CD4-positive, alpha-beta memory T cell (primary cell): ENCODE results near the gene AFAP1. TPM values are rescaled to one million over a fixed set of nuclear protein-coding genes. Genes with fewer than 3 reads are reported as not detected.
A peak's percentile ranks its signal among the peaks of the same experiment; 100 is the strongest.

Experiments
- CTCF ChIA-PET: fragments of 350-600 bp; sonication (Branson Sonifier 250); formaldehyde crosslinking; loops from one replicate; lab custom pipeline; 2021; ENCODE audit warnings: inconsistent platforms; ENCODE audit not compliant: partially characterized antibody; lab: Charles Lee
- POLR2A ChIA-PET: fragments of 350-600 bp; sonication (Branson Sonifier 250); formaldehyde crosslinking; loops from one replicate; lab custom pipeline; 2021; ENCODE audit not compliant: partially characterized antibody; lab: Charles Lee
- DNase-seq, 5 donors: peaks; one replicate each; pipeline versions ENCODE4 v3.0.0 to v3.0.0-alpha.2; 2020 to 2022; ENCODE audit warnings: mixed read lengths in 1 of 5
- H3K27ac ChIP-seq: one replicate; pipeline ENCODE4 v1.7.0; 2013; ENCODE audit warnings: low read depth, low read length
- H3K27me3 ChIP-seq: 2 replicates; pipeline ENCODE4 v1.7.0; 2013; ENCODE audit warnings: mild to moderate bottlenecking, low read length, moderate library complexity; ENCODE audit not compliant: insufficient read depth
- H3K36me3 ChIP-seq: 2 replicates; pipeline ENCODE4 v1.7.0; 2013; ENCODE audit warnings: mild to moderate bottlenecking, low read length, moderate library complexity; ENCODE audit not compliant: insufficient read depth
- H3K4me1 ChIP-seq: 2 replicates; pipeline ENCODE4 v1.7.0; 2013; ENCODE audit warnings: mild to moderate bottlenecking, low read length, moderate library complexity; ENCODE audit not compliant: insufficient read depth
- H3K4me3 ChIP-seq, 2 donors: one replicate each; pipeline ENCODE4 v1.7.0; 2013; ENCODE audit warnings: low read length in 2 of 2, mild to moderate bottlenecking in 1 of 2
- H3K9me3 ChIP-seq, 2 donors: one replicate each; pipeline ENCODE4 v1.7.0; 2013; ENCODE audit warnings: low read length in 2 of 2, control low read depth in 1 of 2; ENCODE audit not compliant: control insufficient read depth in 1 of 2
- H3K27ac Mint-ChIP-seq, 7 donors: one replicate each; pipeline ENCODE4 v1.8.0; 2020 to 2021; ENCODE audit warnings: mixed read lengths in 7 of 7, mild to moderate bottlenecking in 6 of 7, inconsistent platforms in 3 of 7, moderate library complexity in 3 of 7
- H3K27me3 Mint-ChIP-seq, 2 donors: one replicate each; pipeline ENCODE4 v1.8.0; 2020 to 2021; ENCODE audit warnings: mixed read lengths in 2 of 2
- H3K36me3 Mint-ChIP-seq, 2 donors: one replicate each; pipeline ENCODE4 v1.8.0; 2020 to 2021; ENCODE audit warnings: mixed read lengths in 2 of 2, inconsistent platforms in 1 of 2, mild to moderate bottlenecking in 1 of 2
- H3K4me1 Mint-ChIP-seq, 4 donors: one replicate each; pipeline ENCODE4 v1.8.0; 2020 to 2021; ENCODE audit warnings: mixed read lengths in 4 of 4, mild to moderate bottlenecking in 1 of 4
- H3K4me3 Mint-ChIP-seq, 8 donors: one replicate each; pipeline ENCODE4 v1.8.0; 2020 to 2021; ENCODE audit warnings: mixed read lengths in 8 of 8, mild to moderate bottlenecking in 7 of 8, moderate library complexity in 6 of 8, inconsistent platforms in 3 of 8
- H3K9me3 Mint-ChIP-seq, 8 donors: one replicate each; pipeline ENCODE4 v1.8.0; 2020 to 2021; ENCODE audit warnings: mixed read lengths in 8 of 8, mild to moderate bottlenecking in 5 of 8, inconsistent platforms in 3 of 8, moderate library complexity in 1 of 8
- intact Hi-C: fragments of 100-400 bp; cut with micrococcal nuclease; formaldehyde crosslinking; loops from one replicate; pipeline ENCODE4 v1.15.1; 2023
- polyA plus RNA-seq, 2 donors: library from polyadenylated mRNA; unstranded; fragments of 300-500 nt; fragmentation: Illumina TruSeq; gene quantifications; one replicate each; pipeline ENCODE4 v1.2.3, GENCODE V29; 2021
- total RNA-seq, 2 experiments: library from RNA; stranded (reverse); gene quantifications; one replicate each; pipeline ENCODE4 v1.2.3, GENCODE V29; 2021

The AFAP1 gene
- total and polyA plus RNA-seq, 4 experiments from 2014 or later, result 0.95 to 21.8 (median 12.6) TPM

GRCh38 chr4:7857238-7857701, 82.4 kb downstream of the AFAP1 start:
- peaks cover 41 to 73% (median 62%) of the 10 kb centered on the region in 4 donors for H3K4me1 Mint-ChIP-seq
- intact Hi-C loops, result loop anchor here (5.0 kb wide), 1 partner anchor 130 kb away; no protein-coding TSS in a partner anchor
- Histone ChIP-seq H3K4me1 (peaks cover 61% of the 10 kb centered on the region), H3K4me3 (no peak overlapping the region), H3K27ac (no peak overlapping the region), H3K9me3 (no peaks in the 10 kb centered on the region), H3K36me3 (no peaks in the 10 kb centered on the region), H3K27me3 (no peaks in the 10 kb centered on the region)
- peak overlapping the region in 7 of 8 donors; percentile 1 to 78 (median 47) for H3K4me3 Mint-ChIP-seq
- CTCF ChIA-PET, result interaction anchor here (1.1 kb wide), 1 partner anchor 13 kb away, joined by 8 read pairs; no protein-coding TSS in a partner anchor
- H3K9me3 Mint-ChIP-seq, result no peaks in the 10 kb centered on the region
- H3K27ac Mint-ChIP-seq, result peak overlapping the region; percentile 80 to 98 (median 96)
- peaks cover 6 to 9% of the 10 kb centered on the region in 2 donors for H3K36me3 Mint-ChIP-seq
- POLR2A ChIA-PET, result interaction anchor here (0.6 kb wide), 1 partner anchor 959 kb away, joined by 3 read pairs; no protein-coding TSS in a partner anchor
- DNase-seq, result no peak
- H3K27me3 Mint-ChIP-seq, result no peaks in the 10 kb centered on the region

- POLR2A ChIA-PET, result interaction anchor here (1.7 to 4.2 kb wide), 6 partner anchors 9 to 83 kb away, joined by 9 to 54 read pairs (median 22); partner anchors contain the start of gene AFAP1
- peak overlapping the region; percentile 67 for H3K27ac ChIP-seq
- no peak overlapping the region for H3K4me3 ChIP-seq
- CTCF ChIA-PET, result interaction anchor here (0.6 to 1.1 kb wide), 2 partner anchors 21 to 24 kb away, joined by 3 read pairs; no protein-coding TSS in a partner anchor
- H3K4me1 ChIP-seq, result peaks cover 77% of the 10 kb centered on the region
- intact Hi-C loops, result loop anchor here (1.0 to 5.0 kb wide), 11 partner anchors 9 to 303 kb away; partner anchors contain the start of genes ABLIM2 and AFAP1
- H3K9me3 ChIP-seq, result no peaks in the 10 kb centered on the region
- Mint-ChIP-seq H3K27ac (peak overlapping the region; percentile 96 to 98 (median 98)), H3K36me3 (peaks cover 0 to 7% of the 10 kb centered on the region in 2 donors), H3K27me3 (no peaks in the 10 kb centered on the region), H3K4me3 (peak overlapping the region in 7 of 8 donors; percentile 33 to 83 (median 75)), H3K4me1 (peaks cover 47 to 88% (median 76%) of the 10 kb centered on the region in 4 donors), H3K9me3 (no peaks in the 10 kb centered on the region)
- H3K36me3 ChIP-seq, result no peaks in the 10 kb centered on the region
- H3K27me3 ChIP-seq, result no peaks in the 10 kb centered on the region
- DNase-seq, result no peak
Measured at GRCh38 chr4:7855731-7856130, 83.9 kb downstream of the AFAP1 start.

DNA sequence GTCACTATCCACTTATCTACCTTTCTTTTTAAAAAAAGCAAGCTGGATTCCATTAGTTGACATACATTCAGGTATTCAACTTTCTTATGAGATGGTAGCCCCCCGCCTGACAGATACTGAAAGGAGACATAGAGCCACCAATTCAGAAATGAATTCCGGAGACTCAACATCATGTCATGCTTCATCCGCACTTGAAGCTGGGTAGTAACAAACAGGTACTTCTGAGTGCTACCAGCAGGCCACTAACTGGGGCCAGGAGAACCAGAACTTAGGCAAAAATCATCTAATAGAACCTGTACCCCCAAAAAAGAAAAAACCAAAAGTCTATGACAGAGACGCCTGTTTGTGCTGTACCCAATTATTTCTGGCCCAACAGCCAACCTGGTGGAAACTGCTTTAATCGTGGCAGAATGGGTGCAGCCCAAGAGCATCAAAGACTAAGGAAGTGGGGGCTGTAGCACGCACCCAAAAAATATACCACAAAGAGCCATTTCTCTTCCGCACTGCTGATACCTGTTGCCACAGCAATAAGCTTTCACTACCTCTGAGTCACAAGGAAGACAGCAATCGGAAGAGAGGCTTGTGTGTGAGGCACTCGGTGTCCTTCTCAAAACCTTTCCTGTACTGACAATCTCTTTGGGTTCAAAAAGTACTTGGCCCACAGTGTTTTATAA, 84.8 kb downstream of the AFAP1 start:
- H3K9me3 ChIP-seq, result no peaks in the 10 kb centered on the region
- DNase-seq, result peak; percentile 85 to 93 (median 92)
- peak overlapping the region; percentile 67 for H3K27ac ChIP-seq
- no peaks in the 10 kb centered on the region for H3K9me3 Mint-ChIP-seq
- peaks cover 3 to 8% of the 10 kb centered on the region in 2 donors for H3K36me3 Mint-ChIP-seq
- no peaks in the 10 kb centered on the region for H3K36me3 ChIP-seq
- peaks cover 86% of the 10 kb centered on the region for H3K4me1 ChIP-seq
- ChIA-PET POLR2A (interaction anchor here (1.0 to 4.2 kb wide), 15 partner anchors 10 to 574 kb away, joined by 3 to 54 read pairs (median 5); partner anchors contain the start of gene AFAP1), CTCF (interaction anchor here (0.7 to 2.8 kb wide), 8 partner anchors 9 to 109 kb away, joined by 3 to 19 read pairs (median 4); partner anchors contain the start of gene AFAP1)
- peak overlapping the region; percentile 67 to 83 (median 75) for H3K4me3 Mint-ChIP-seq
- peak overlapping the region; percentile 96 to 98 (median 98) for H3K27ac Mint-ChIP-seq
- H3K27me3 ChIP-seq, result no peaks in the 10 kb centered on the region
- intact Hi-C loops, result loop anchor here (1.0 to 5.0 kb wide), 11 partner anchors 9 to 304 kb away; partner anchors contain the start of genes ABLIM2 and AFAP1
- no peaks in the 10 kb centered on the region for H3K27me3 Mint-ChIP-seq
- peak overlapping the region; percentile 24 to 39 for H3K4me3 ChIP-seq
- H3K4me1 Mint-ChIP-seq, result peaks cover 50 to 97% (median 84%) of the 10 kb centered on the region in 4 donors

- peaks cover 54 to 98% (median 87%) of the 10 kb centered on the region in 4 donors for H3K4me1 Mint-ChIP-seq
Measured at GRCh38 chr4:7854216-7854615, 85.4 kb downstream of the AFAP1 start.

GRCh38 chr4:7853271-7853670, 86.4 kb downstream of the AFAP1 start:
- H3K27ac Mint-ChIP-seq, result peak overlapping the region; percentile 96 to 98 (median 98)
- H3K36me3 ChIP-seq, result no peaks in the 10 kb centered on the region
- H3K27me3 Mint-ChIP-seq, result no peaks in the 10 kb centered on the region
- no peak overlapping the region for H3K4me3 ChIP-seq
- no peaks in the 10 kb centered on the region for H3K27me3 ChIP-seq
- peak overlapping the region in 4 of 8 donors; percentile 42 to 71 (median 54) for H3K4me3 Mint-ChIP-seq
- no peaks in the 10 kb centered on the region for H3K9me3 Mint-ChIP-seq
- H3K4me1 Mint-ChIP-seq, result peaks cover 54 to 96% (median 83%) of the 10 kb centered on the region in 4 donors
- DNase-seq, result no peak
- intact Hi-C loops, result no loop called here
- POLR2A ChIA-PET, result interaction anchor here (0.9 to 4.2 kb wide), 5 partner anchors 8 to 86 kb away, joined by 4 to 54 read pairs (median 21); partner anchors contain the start of gene AFAP1
- peak overlapping the region; percentile 67 for H3K27ac ChIP-seq
- peaks cover 88% of the 10 kb centered on the region for H3K4me1 ChIP-seq
- H3K9me3 ChIP-seq, result no peaks in the 10 kb centered on the region
- CTCF ChIA-PET, result interaction anchor here (1.9 to 2.8 kb wide), 2 partner anchors 9 to 24 kb away, joined by 5 to 19 read pairs; no protein-coding TSS in a partner anchor
- H3K36me3 Mint-ChIP-seq, result peaks cover 3 to 8% of the 10 kb centered on the region in 2 donors

More at GRCh38 chr4:7854216-7854615, 85.4 kb downstream of the AFAP1 start:
- intact Hi-C loops, result loop anchor here (2.0 kb wide), 4 partner anchors 15 to 305 kb away; partner anchors contain the start of gene ABLIM2
- no peaks in the 10 kb centered on the region for H3K36me3 ChIP-seq
- POLR2A ChIA-PET, result interaction anchor here (1.0 to 4.2 kb wide), 12 partner anchors 9 to 116 kb away, joined by 3 to 54 read pairs (median 9); partner anchors contain the start of gene AFAP1
- CTCF ChIA-PET, result interaction anchor here (1.2 to 2.8 kb wide), 7 partner anchors 10 to 85 kb away, joined by 3 to 19 read pairs (median 5); partner anchors contain the start of gene AFAP1
- H3K27ac Mint-ChIP-seq, result peak overlapping the region; percentile 96 to 98 (median 98)
- H3K27me3 ChIP-seq, result no peaks in the 10 kb centered on the region
- H3K4me1 ChIP-seq, result peaks cover 91% of the 10 kb centered on the region
- peak overlapping the region in 1 of 2 donors; percentile 39 for H3K4me3 ChIP-seq
- H3K27me3 Mint-ChIP-seq, result no peaks in the 10 kb centered on the region
- H3K27ac ChIP-seq, result peak overlapping the region; percentile 67
- no peaks in the 10 kb centered on the region for H3K9me3 Mint-ChIP-seq
- DNase-seq, result no peak
- peak overlapping the region; percentile 11 to 83 (median 75) for H3K4me3 Mint-ChIP-seq
- peaks cover 3 to 8% of the 10 kb centered on the region in 2 donors for H3K36me3 Mint-ChIP-seq
- no peaks in the 10 kb centered on the region for H3K9me3 ChIP-seq

DNA sequence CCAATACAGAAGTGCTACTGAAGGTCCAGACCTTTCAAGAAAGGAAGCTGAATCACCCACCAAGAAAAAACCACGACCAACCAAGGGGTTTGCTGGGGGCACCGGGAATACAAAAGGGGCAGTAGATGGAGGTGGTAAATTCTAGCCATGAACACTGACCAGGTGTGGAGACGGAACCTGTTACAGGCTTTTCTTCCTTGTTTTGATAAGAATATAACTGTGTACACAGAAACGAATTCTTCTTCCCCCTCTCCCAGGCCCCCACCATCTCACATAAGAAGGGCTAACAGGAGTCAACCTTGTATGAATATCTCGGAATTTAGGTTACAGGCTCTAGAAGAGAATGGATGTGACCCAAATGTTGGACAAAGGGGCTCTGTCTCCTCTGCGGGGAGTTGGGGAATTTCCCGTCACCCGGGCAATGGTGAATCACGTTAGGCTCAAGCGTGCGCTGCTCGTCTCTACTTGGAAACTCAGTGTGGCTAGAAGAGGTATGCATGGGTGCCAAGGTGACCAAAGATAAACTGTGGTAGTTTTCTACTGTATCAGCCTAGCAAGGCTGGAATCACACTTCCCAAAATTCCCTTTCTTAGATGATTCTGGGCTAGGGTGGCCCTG, 87.0 kb downstream of the AFAP1 start:
- H3K36me3 Mint-ChIP-seq, result peaks cover 5 to 8% of the 10 kb centered on the region in 2 donors
- DNase-seq, result no peak
- no peaks in the 10 kb centered on the region for H3K9me3 Mint-ChIP-seq
- H3K27me3 ChIP-seq, result no peaks in the 10 kb centered on the region
- peaks cover 54 to 94% (median 83%) of the 10 kb centered on the region in 4 donors for H3K4me1 Mint-ChIP-seq
- no peaks in the 10 kb centered on the region for H3K36me3 ChIP-seq
- ChIA-PET CTCF (interaction anchor here (1.9 to 2.8 kb wide), 2 partner anchors 8 to 24 kb away, joined by 5 to 19 read pairs; no protein-coding TSS in a partner anchor), POLR2A (interaction anchor here (0.9 to 4.2 kb wide), 2 partner anchors 12 to 24 kb away, joined by 4 to 54 read pairs; no protein-coding TSS in a partner anchor)
- H3K9me3 ChIP-seq, result no peaks in the 10 kb centered on the region
- H3K27ac Mint-ChIP-seq, result peak overlapping the region; percentile 82 to 98 (median 90)
- no peaks in the 10 kb centered on the region for H3K27me3 Mint-ChIP-seq
- H3K4me3 ChIP-seq, result no peak overlapping the region
- H3K4me3 Mint-ChIP-seq, result peak overlapping the region in 3 of 8 donors; percentile 32 to 49 (median 45)
- intact Hi-C loops, result no loop called here
- peaks cover 83% of the 10 kb centered on the region for H3K4me1 ChIP-seq
- no peak overlapping the region for H3K27ac ChIP-seq
